Testis (tissue), 3 donors: ENCODE data around the gene BUD31. TPM values are rescaled to one million over a fixed set of nuclear protein-coding genes. Genes with fewer than 3 reads are reported as not detected.

Experiments used
- DNase-seq: peaks from one replicate; pipeline ENCODE4 v3.0.0-alpha.2; 2019
- H3K27ac ChIP-seq, 2 donors: fragments of 200-600 bp; sonication (generic); one replicate each; pipeline ENCODE4 v1.5.1; 2019
- H3K27me3 ChIP-seq: fragments of 200-600 bp; sonication (generic); one replicate; pipeline ENCODE4 v1.5.1; 2019
- H3K36me3 ChIP-seq: fragments of 200-600 bp; sonication (generic); one replicate; pipeline ENCODE4 v1.5.1; 2017; ENCODE audit warnings: low read depth; ENCODE audit errors: missing control alignments
- H3K4me1 ChIP-seq: fragments of 200-600 bp; sonication (generic); one replicate; pipeline ENCODE4 v1.5.1; 2019
- H3K4me3 ChIP-seq, 2 donors: fragments of 200-600 bp; sonication (generic); one replicate each; pipeline ENCODE4 v1.5.1; 2017 to 2019
- H3K9me3 ChIP-seq: fragments of 200-600 bp; sonication (generic); one replicate; pipeline ENCODE4 v1.5.1; 2017
- POLR2A ChIP-seq: fragments of 450-650 bp; IDR thresholded peaks from one replicate; pipeline ENCODE4 v1.6.1; 2017; ENCODE audit warnings: antibody characterized with exemption, mild to moderate bottlenecking, moderate library complexity
- WGBS, 2 donors: methylation state at CpG; one replicate each; pipeline ENCODE4 v1.1.5; 2018; 5-methylcytosine and 5-hydroxymethylcytosine counted together
- intact Hi-C: fragments of 100-400 bp; cut with DNase I; formaldehyde crosslinking; loops from one replicate; pipeline ENCODE4 v1.15.1; 2023; ENCODE audit warnings: low total_unique reads
- polyA plus RNA-seq: library from polyadenylated mRNA; stranded (reverse); fragments of 350-450 nt; fragmentation: Illumina TruSeq; extraction: RNeasy Lipid Tissue Mini Kit (QIAGEN cat#74804); gene quantifications from one replicate; pipeline ENCODE4 v1.2.3, GENCODE V29; 2014; ENCODE audit warnings: low read depth, low replicate concordance; ENCODE audit not compliant: insufficient read depth
- total RNA-seq, 2 donors: library from RNA; depleted of rRNA; stranded (reverse); fragments of >200 nt; gene quantifications; one replicate each; pipeline ENCODE4 v1.2.3, GENCODE V29; 2016
- TF ChIP-seq, protein P1 (sequence below), 3 experiments: fragments of 450-650 bp in 2 of 3; fragments of 200-600 bp in 1 of 3; sonication (generic) in 1 of 3; IDR thresholded peaks; one replicate each; pipeline ENCODE4 v1.5.1; 2016 to 2019; ENCODE audit warnings: antibody characterized with exemption in 3 of 3, mild to moderate bottlenecking in 2 of 3, moderate library complexity in 1 of 3

BUD31 gene
- total and polyA plus RNA-seq, 3 donors from 2014 or later: 91.2 to 174 (median 123) TPM

DNA sequence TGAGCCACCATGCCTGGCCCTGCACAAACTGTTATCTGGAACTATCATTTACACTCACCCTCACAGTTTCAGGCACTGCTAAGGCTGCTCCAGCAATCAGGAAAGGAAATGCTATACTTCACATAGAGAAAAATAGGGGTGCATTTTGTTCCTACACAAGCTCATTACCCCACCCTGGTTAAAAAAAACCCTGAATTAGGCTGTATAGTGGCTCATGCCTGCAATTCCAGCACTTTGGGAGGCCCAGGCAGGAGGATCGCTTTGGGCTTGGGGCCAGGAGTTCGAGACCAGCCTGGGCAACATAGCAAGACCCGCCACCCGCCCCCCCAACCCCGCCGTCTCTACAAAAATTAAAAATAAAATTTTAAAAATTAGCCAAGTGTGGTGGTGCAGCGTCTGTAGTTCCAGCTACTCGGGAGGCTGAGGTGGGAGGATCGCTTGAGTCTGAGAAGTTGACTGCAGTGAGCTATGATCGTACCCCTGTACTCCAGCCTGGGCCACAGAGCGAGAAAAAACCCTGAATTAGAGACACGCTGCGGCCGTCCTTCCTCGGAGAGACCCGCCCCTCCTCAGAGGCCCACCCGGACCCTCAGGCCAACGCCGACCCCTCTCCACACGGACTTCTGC lies 29.3 kb downstream of the BUD31 start:
- Histone ChIP-seq H3K4me1 (peaks cover 38% of the 10 kb centered on the region), H3K27me3 (no peaks in the 10 kb centered on the region), H3K36me3 (no peaks in the 10 kb centered on the region), H3K9me3 (no peaks in the 10 kb centered on the region), H3K27ac (peak overlapping the region; percentile 92 to 96), H3K4me3 (peak overlapping the region; percentile 95 to 99)
- no peak for DNase-seq
- TF ChIP-seq, protein P1, sequence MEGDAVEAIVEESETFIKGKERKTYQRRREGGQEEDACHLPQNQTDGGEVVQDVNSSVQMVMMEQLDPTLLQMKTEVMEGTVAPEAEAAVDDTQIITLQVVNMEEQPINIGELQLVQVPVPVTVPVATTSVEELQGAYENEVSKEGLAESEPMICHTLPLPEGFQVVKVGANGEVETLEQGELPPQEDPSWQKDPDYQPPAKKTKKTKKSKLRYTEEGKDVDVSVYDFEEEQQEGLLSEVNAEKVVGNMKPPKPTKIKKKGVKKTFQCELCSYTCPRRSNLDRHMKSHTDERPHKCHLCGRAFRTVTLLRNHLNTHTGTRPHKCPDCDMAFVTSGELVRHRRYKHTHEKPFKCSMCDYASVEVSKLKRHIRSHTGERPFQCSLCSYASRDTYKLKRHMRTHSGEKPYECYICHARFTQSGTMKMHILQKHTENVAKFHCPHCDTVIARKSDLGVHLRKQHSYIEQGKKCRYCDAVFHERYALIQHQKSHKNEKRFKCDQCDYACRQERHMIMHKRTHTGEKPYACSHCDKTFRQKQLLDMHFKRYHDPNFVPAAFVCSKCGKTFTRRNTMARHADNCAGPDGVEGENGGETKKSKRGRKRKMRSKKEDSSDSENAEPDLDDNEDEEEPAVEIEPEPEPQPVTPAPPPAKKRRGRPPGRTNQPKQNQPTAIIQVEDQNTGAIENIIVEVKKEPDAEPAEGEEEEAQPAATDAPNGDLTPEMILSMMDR (IDR thresholded peaks at IDR 0.05): no peak
- no peak for TF ChIP-seq POLR2A
- intact Hi-C loops: no loop called here
- 12 to 15% methylated on average over 16 to 20 of the region's 20 CpGs for WGBS, 2 donors

DNA sequence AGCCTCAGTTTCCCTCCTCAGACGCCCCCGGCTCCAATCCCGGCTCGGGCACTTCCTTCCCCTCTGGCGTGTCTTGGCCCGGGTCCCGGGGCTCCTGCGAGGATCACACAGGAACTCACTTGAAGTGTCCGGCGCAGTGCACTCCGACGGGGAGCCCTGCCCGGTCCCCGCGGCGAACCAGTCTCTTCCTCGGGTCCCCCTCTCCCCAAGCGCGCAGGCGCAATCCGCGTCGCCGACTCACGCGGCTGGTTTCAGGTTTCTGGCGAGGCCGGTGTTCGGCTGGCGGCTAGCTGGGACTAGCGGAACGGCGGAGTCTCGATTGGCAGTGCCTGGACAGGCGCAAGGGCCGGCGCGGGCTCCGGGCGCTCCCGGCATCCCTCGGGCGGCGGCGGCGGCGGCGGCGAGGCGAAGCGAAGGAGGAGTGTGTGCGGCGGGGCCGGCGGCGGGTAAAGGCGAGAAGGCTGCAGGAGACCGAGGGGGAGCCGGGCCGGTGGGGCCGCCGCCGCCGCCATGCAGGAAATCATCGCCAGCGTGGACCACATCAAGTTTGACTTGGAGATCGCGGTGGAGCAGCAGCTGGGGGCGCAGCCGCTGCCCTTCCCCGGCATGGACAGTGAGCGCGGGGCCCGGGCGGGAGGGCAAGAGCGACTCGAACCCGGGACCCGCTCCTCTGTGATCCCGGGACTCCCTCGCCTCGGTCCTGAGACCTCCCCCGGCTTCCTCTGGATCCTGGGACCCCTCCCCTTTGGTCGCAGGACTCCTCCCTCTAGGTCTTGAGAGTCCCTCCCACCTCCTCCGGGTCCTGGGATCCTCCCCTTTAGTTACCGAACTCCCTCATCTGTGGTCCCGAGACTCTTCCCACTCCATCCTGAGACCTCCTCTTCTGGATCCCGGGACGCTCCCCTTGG lies 30.1 kb downstream of the BUD31 start, which contains the start of the genes CPSF4 and PTCD1:
Gene CPSF4, plus strand, starts transcription at position 371 of the 908 bp plus-strand sequence. Its CDS starts 140 bp downstream, at position 511.
Gene PTCD1, minus strand, starts transcription at position 226 of the 908 bp plus-strand sequence. CDS start 3,556 bp downstream, outside the sequence.
- 1% methylated on average over 19 to 79 of the region's 89 CpGs for WGBS, 2 donors
- H3K9me3 ChIP-seq: no peaks in the 10 kb centered on the region
- TF ChIP-seq POLR2A: peak; percentile 23
- TF ChIP-seq, protein P1 (IDR thresholded peaks at IDR 0.05): peak in 2 of 3 experiments; percentile 12 to 34
- intact Hi-C loops: no loop called here
- peak within 1 kb of the TSS; percentile 92 to 96 for H3K27ac ChIP-seq
- peak; percentile 97 for DNase-seq
- H3K4me3 ChIP-seq: peak within 1 kb of the TSS; percentile 95 to 99
- H3K27me3 ChIP-seq: no peaks in the 10 kb centered on the region
- H3K36me3 ChIP-seq: no peaks in the 10 kb centered on the region
- peaks cover 38% of the 10 kb centered on the region for H3K4me1 ChIP-seq

DNA sequence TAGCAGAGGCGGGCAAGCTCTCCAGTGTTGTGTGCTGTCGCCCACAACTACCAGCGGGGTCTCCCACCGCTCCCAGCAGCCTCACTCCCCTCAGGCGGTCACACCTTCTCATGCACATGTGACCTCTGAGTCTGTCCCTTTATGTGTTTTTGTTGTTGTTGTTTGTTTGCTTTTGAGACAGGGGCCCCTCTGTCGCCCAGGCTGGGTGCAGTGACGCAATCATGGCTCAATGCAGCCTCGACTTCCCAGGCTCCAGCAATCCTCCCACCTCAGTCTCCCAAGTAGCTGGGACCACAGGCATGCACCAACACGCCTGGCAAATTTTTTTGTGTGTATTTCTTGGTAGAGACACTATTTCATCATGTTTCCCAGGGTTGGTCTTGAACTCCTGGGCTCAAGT lies 31.4 kb downstream of the BUD31 start:
- no peaks in the 10 kb centered on the region for H3K9me3 ChIP-seq
- no peaks in the 10 kb centered on the region for H3K36me3 ChIP-seq
- intact Hi-C loops: no loop called here
- 61 to 66% methylated on average over 9 of the region's 9 CpGs for WGBS, 2 donors
- TF ChIP-seq, protein P1 (IDR thresholded peaks at IDR 0.05): no peak
- TF ChIP-seq POLR2A: no peak
- H3K27ac ChIP-seq: peak overlapping the region; percentile 92 to 96
- no peak for DNase-seq
- H3K4me3 ChIP-seq: peak overlapping the region; percentile 95 to 99
- H3K4me1 ChIP-seq: peaks cover 38% of the 10 kb centered on the region
- H3K27me3 ChIP-seq: no peaks in the 10 kb centered on the region

DNA sequence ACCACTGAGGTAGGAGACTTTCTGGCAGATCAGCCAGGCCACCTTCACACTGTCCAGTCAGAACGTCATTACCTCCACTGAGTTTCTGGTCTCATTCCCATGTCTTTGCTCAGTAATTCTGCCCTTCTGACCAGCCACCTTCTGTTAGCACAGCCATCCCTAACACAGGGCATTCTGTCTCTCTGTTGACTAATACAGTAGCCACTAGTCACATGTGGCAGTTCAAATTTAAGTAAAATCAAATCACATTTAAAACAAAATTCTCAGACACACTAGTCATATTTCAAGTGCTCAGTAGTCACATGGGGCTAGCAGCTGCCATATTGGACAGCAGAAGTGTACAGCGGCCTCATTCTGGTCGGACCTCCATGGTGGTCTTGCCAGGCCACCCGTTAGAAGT lies 37.3 kb downstream of the BUD31 start:
- 82 to 91% methylated on average over 4 of the region's 4 CpGs for WGBS, 2 donors
- Histone ChIP-seq H3K4me3 (no peak overlapping the region), H3K27me3 (no peaks in the 10 kb centered on the region), H3K27ac (no peak overlapping the region), H3K4me1 (peaks cover 15% of the 10 kb centered on the region), H3K9me3 (no peaks in the 10 kb centered on the region), H3K36me3 (no peaks in the 10 kb centered on the region)
- DNase-seq: no peak
- no peak for TF ChIP-seq POLR2A
- TF ChIP-seq, protein P1 (IDR thresholded peaks at IDR 0.05): no peak
- intact Hi-C loops: no loop called here
